NB4 (cell line): ENCODE measurements around the gene KRTCAP2.

ENCODE experiments used
- CTCF ChIP-seq: IDR thresholded peaks from one replicate; pipeline ENCODE4 v1.5.1; 2012; ENCODE audit warnings: low read depth, low read length
- POLR2A ChIP-seq: IDR thresholded peaks from 2 replicates; pipeline ENCODE4 v1.6.1; 2011; ENCODE audit warnings: mild to moderate bottlenecking; ENCODE audit not compliant: insufficient read length; ENCODE audit errors: extremely low read depth

GRCh38 chr1:155135415-155136028, 37.6 kb downstream of the KRTCAP2 start, which contains the start of gene SLC50A1:
- TF ChIP-seq CTCF (no peak), POLR2A (peak; percentile 95)
